Measurements from ENCODE around the gene OPCML.

The OPCML gene

GRCh38 chr11:133529807-133530500 lies 2.3 kb downstream of the OPCML start:
- H3K4me3 ChIP-seq (ENCODE audit: low read depth, low read length): no peak overlapping the region
- no peak for TF ChIP-seq CTCF (IDR thresholded peaks at IDR 0.05; ENCODE audit: borderline replicate concordance, insufficient read depth, low read depth, low read length)

- H3K4me3 ChIP-seq (ENCODE audit: low read depth, low read length): no peak overlapping the region
- TF ChIP-seq CTCF (IDR thresholded peaks at IDR 0.05; ENCODE audit: borderline replicate concordance, insufficient read depth, low read depth, low read length): no peak
These were observed 5.5 kb downstream of the OPCML start for GRCh38 chr11:133526790-133527189.

GRCh38 chr11:133525976-133526375 lies 6.3 kb downstream of the OPCML start:
- no peak for TF ChIP-seq CTCF (IDR thresholded peaks at IDR 0.05; ENCODE audit: borderline replicate concordance, insufficient read depth, low read depth, low read length)
- H3K4me3 ChIP-seq (ENCODE audit: low read depth, low read length): no peak overlapping the region

- TF ChIP-seq CTCF (IDR thresholded peaks at IDR 0.05; ENCODE audit: borderline replicate concordance, insufficient read depth, low read depth, low read length): no peak
- H3K4me3 ChIP-seq (ENCODE audit: low read depth, low read length): no peak overlapping the region
These were observed 7.8 kb downstream of the OPCML start for GRCh38 chr11:133524488-133524887.

GRCh38 chr11:133522344-133522743 lies 10.0 kb downstream of the OPCML start:
- H3K4me3 ChIP-seq (ENCODE audit: low read depth, low read length): no peak overlapping the region
- TF ChIP-seq CTCF (IDR thresholded peaks at IDR 0.05; ENCODE audit: borderline replicate concordance, insufficient read depth, low read depth, low read length): no peak

GRCh38 chr11:133521502-133521901 lies 10.8 kb downstream of the OPCML start:
- no peak for TF ChIP-seq CTCF (IDR thresholded peaks at IDR 0.05; ENCODE audit: borderline replicate concordance, insufficient read depth, low read depth, low read length)
- no peak overlapping the region for H3K4me3 ChIP-seq (ENCODE audit: low read depth, low read length)

GRCh38 chr11:133520707-133521106 lies 11.6 kb downstream of the OPCML start:
- TF ChIP-seq CTCF (IDR thresholded peaks at IDR 0.05; ENCODE audit: borderline replicate concordance, insufficient read depth, low read depth, low read length): no peak

More at GRCh38 chr11:133520707-133521106, 11.6 kb downstream of the OPCML start:
- no peak overlapping the region for H3K4me3 ChIP-seq (ENCODE audit: low read depth, low read length)
